H1 (cell line): ENCODE data around the gene C19orf25. TPM values are rescaled to one million over a fixed set of nuclear protein-coding genes. Genes with fewer than 3 reads are reported as not detected.
A peak's percentile ranks its signal among the peaks of the same experiment; 100 is the strongest.

Experiments
- BCL11A ChIP-seq, 2 experiments: IDR thresholded peaks; one replicate each; pipeline ENCODE4 v1.6.1; 2011; ENCODE audit warnings: low read depth in 2 of 2, low read length in 2 of 2, mild to moderate bottlenecking in 2 of 2
- CREB1 ChIP-seq: IDR thresholded peaks from 2 replicates; pipeline ENCODE4 v1.6.1; 2012; ENCODE audit warnings: inconsistent platforms
- EGR1 ChIP-seq: IDR thresholded peaks from 2 replicates; pipeline ENCODE4 v1.6.1; 2011; ENCODE audit warnings: low read depth, low read length, borderline replicate concordance
- HDAC6 ChIP-seq: IDR thresholded peaks from one replicate; pipeline ENCODE4 v1.7.1; 2012; ENCODE audit warnings: low read depth, mild to moderate bottlenecking, inconsistent platforms, low read length, moderate library complexity
- KDM1A ChIP-seq: fragments of 200-600, 300-600 bp; sonication (generic); IDR thresholded peaks from 2 replicates; pipeline ENCODE4 v1.7.1; 2016; ENCODE audit warnings: mild to moderate bottlenecking, low read length, borderline replicate concordance
- KDM4A ChIP-seq: IDR thresholded peaks from one replicate; pipeline ENCODE4 v1.7.1; 2012; ENCODE audit warnings: low read depth, mild to moderate bottlenecking, moderate library complexity, low read length, inconsistent platforms; ENCODE audit not compliant: severe bottlenecking
- POLR2AphosphoS5 ChIP-seq: IDR thresholded peaks from 2 replicates; pipeline ENCODE4 v1.6.1; 2011; ENCODE audit warnings: low read depth, low read length
- SUZ12 ChIP-seq: fragments of 200-600 bp; sonication (generic); IDR thresholded peaks from 2 replicates; pipeline ENCODE4 v1.6.1; 2012; ENCODE audit warnings: mild to moderate bottlenecking, inconsistent platforms, low read length, moderate library complexity, mixed read lengths
- polyA plus RNA-seq, 7 experiments: library from polyadenylated mRNA; depleted of rRNA in 3 of 7; stranded (reverse) in 5 of 7; unstranded in 2 of 7; fragments of >200 nt in 5 of 7; fragments of 200-250 nt in 2 of 7; gene quantifications; 1 replicate in 5 of 7; 2 replicates in 1 of 7; 4 replicates in 1 of 7; pipeline versions ENCODE4 v1.2.1 to v1.2.3, GENCODE V29; 2011 to 2013; ENCODE audit warnings: missing spikeins in 2 of 7, mixed read lengths in 2 of 7
- total RNA-seq: library from RNA; stranded (reverse); fragmentation: NEBNext Ultra II Directional; extraction: Animal tissue kit (Norgen Biotek cat#: 25700); gene quantifications from 2 replicates; pipeline ENCODE4 v1.2.1, GENCODE V29; 2021
- TF ChIP-seq, protein P1 (sequence below): fragments of 300-600 bp; sonication (generic); IDR thresholded peaks from 2 replicates; pipeline ENCODE4 v1.7.1; 2012; ENCODE audit warnings: low read length, moderate library complexity, mild to moderate bottlenecking, inconsistent platforms; ENCODE audit not compliant: insufficient replicate concordance
- TF ChIP-seq, protein P2 (sequence below): IDR thresholded peaks from 2 replicates; pipeline ENCODE4 v1.6.1; 2012; ENCODE audit warnings: inconsistent platforms

C19orf25 gene
- total and polyA plus RNA-seq, 2 of the 8 experiments (the other 6 are each of a cell fraction or from before 2014, with no cell fraction given) = 41.3 to 67.4 TPM

DNA sequence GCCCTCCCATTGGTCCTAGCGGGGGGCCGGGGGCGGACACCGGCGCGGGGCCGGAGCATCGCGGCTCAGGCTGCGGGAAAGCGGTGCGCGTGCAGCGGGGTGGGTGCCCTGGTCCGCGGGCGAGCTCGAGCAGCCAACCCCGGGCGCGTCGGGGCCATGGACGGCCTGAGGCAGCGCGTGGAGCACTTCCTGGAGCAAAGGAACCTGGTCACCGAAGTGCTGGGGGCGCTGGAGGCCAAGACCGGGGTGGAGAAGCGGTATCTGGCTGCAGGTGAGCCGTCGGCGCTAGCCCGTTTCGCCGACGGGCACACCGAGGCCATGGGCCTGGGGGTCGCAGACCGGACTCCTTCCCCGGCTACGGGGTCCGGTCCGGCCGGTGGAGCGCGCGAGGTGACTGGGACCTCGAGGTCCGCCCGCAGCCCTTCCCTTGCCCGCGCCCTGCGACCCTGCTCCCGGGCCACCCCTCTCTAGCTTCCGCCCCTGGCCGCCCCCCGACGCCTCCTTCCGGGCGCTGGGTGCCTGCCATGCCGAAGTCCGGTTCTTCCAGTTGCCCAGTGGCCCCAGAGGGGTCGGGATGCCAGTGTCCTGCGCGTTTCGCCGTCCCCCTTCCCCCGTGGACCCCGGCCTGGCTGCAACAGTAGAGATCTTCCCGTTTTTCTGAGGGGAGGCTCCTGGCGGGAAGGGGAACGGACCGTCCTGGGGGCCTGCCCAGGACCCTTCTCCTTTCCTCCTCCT is 12.3 kb upstream of the C19orf25 start, which contains the start of gene REEP6 (continued):
- TF ChIP-seq, protein P1, sequence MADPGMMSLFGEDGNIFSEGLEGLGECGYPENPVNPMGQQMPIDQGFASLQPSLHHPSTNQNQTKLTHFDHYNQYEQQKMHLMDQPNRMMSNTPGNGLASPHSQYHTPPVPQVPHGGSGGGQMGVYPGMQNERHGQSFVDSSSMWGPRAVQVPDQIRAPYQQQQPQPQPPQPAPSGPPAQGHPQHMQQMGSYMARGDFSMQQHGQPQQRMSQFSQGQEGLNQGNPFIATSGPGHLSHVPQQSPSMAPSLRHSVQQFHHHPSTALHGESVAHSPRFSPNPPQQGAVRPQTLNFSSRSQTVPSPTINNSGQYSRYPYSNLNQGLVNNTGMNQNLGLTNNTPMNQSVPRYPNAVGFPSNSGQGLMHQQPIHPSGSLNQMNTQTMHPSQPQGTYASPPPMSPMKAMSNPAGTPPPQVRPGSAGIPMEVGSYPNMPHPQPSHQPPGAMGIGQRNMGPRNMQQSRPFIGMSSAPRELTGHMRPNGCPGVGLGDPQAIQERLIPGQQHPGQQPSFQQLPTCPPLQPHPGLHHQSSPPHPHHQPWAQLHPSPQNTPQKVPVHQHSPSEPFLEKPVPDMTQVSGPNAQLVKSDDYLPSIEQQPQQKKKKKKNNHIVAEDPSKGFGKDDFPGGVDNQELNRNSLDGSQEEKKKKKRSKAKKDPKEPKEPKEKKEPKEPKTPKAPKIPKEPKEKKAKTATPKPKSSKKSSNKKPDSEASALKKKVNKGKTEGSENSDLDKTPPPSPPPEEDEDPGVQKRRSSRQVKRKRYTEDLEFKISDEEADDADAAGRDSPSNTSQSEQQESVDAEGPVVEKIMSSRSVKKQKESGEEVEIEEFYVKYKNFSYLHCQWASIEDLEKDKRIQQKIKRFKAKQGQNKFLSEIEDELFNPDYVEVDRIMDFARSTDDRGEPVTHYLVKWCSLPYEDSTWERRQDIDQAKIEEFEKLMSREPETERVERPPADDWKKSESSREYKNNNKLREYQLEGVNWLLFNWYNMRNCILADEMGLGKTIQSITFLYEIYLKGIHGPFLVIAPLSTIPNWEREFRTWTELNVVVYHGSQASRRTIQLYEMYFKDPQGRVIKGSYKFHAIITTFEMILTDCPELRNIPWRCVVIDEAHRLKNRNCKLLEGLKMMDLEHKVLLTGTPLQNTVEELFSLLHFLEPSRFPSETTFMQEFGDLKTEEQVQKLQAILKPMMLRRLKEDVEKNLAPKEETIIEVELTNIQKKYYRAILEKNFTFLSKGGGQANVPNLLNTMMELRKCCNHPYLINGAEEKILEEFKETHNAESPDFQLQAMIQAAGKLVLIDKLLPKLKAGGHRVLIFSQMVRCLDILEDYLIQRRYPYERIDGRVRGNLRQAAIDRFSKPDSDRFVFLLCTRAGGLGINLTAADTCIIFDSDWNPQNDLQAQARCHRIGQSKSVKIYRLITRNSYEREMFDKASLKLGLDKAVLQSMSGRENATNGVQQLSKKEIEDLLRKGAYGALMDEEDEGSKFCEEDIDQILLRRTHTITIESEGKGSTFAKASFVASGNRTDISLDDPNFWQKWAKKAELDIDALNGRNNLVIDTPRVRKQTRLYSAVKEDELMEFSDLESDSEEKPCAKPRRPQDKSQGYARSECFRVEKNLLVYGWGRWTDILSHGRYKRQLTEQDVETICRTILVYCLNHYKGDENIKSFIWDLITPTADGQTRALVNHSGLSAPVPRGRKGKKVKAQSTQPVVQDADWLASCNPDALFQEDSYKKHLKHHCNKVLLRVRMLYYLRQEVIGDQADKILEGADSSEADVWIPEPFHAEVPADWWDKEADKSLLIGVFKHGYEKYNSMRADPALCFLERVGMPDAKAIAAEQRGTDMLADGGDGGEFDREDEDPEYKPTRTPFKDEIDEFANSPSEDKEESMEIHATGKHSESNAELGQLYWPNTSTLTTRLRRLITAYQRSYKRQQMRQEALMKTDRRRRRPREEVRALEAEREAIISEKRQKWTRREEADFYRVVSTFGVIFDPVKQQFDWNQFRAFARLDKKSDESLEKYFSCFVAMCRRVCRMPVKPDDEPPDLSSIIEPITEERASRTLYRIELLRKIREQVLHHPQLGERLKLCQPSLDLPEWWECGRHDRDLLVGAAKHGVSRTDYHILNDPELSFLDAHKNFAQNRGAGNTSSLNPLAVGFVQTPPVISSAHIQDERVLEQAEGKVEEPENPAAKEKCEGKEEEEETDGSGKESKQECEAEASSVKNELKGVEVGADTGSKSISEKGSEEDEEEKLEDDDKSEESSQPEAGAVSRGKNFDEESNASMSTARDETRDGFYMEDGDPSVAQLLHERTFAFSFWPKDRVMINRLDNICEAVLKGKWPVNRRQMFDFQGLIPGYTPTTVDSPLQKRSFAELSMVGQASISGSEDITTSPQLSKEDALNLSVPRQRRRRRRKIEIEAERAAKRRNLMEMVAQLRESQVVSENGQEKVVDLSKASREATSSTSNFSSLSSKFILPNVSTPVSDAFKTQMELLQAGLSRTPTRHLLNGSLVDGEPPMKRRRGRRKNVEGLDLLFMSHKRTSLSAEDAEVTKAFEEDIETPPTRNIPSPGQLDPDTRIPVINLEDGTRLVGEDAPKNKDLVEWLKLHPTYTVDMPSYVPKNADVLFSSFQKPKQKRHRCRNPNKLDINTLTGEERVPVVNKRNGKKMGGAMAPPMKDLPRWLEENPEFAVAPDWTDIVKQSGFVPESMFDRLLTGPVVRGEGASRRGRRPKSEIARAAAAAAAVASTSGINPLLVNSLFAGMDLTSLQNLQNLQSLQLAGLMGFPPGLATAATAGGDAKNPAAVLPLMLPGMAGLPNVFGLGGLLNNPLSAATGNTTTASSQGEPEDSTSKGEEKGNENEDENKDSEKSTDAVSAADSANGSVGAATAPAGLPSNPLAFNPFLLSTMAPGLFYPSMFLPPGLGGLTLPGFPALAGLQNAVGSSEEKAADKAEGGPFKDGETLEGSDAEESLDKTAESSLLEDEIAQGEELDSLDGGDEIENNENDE = no peak
- TF ChIP-seq, protein P2, sequence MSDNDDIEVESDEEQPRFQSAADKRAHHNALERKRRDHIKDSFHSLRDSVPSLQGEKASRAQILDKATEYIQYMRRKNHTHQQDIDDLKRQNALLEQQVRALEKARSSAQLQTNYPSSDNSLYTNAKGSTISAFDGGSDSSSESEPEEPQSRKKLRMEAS = peak; percentile 50
- peak; percentile 90 for TF ChIP-seq KDM4A
- TF ChIP-seq BCL11A (IDR thresholded peaks at IDR 0.05; ENCODE audit: low read depth in 2 of 2, low read length in 2 of 2) = no peak
- no peak for TF ChIP-seq HDAC6
- TF ChIP-seq KDM1A = peak; percentile 83
- TF ChIP-seq CREB1 = 0 out of 2 replicates have a peak, but pooled peaks have one; percentile 4
- TF ChIP-seq EGR1 = peak; percentile 58; the same call in 1 of the 2 replicates
- TF ChIP-seq POLR2AphosphoS5 = peak; percentile 29; the same call in 1 of the 2 replicates
- TF ChIP-seq SUZ12 = 0 out of 2 replicates have a peak, but pooled peaks have one; percentile 33
